ENCODE results near the gene GSTA3. TPM values are rescaled to one million over a fixed set of nuclear protein-coding genes. Genes with fewer than 3 reads are reported as not detected.
"Not testable (repeated sequence)": the region's sequence is repeated elsewhere in the genome, so short reads cannot be mapped to it uniquely, and the experiment has no call there.

Gene GSTA3
- total and polyA plus RNA-seq, 7 donors = not detected

- no peak overlapping the region for H3K27ac ChIP-seq
- DNase-seq = no peak
- H3K4me3 ChIP-seq = no peak overlapping the region
- H3K36me3 ChIP-seq = no peaks in the 10 kb centered on the region
- no peaks in the 10 kb centered on the region for H3K4me1 ChIP-seq
- TF ChIP-seq POLR2A (IDR thresholded peaks at IDR 0.05) (no peak), EP300 (IDR thresholded peaks at IDR 0.05) (no peak), CTCF (IDR thresholded peaks at IDR 0.05) (no peak), POLR2AphosphoS5 (IDR thresholded peaks at IDR 0.05) (no peak)
- H3K27me3 ChIP-seq = no peaks in the 10 kb centered on the region
- H3K9me3 ChIP-seq = no peaks in the 10 kb centered on the region
- intact Hi-C loops (cut with DNase I) = no loop called here
- 5 to 18% methylated on average over 5 of the region's 5 CpGs for WGBS, 2 donors
Observed at GRCh38 chr6:52946306-52946705, 36.8 kb upstream of the GSTA3 start.

GRCh38 chr6:52942821-52943220, 33.3 kb upstream of the GSTA3 start:
- H3K4me1 ChIP-seq; intact Hi-C loops (cut with DNase I); DNase-seq; H3K9me3 ChIP-seq; H3K27me3 ChIP-seq; H3K36me3 ChIP-seq; H3K4me3 ChIP-seq; H3K27ac ChIP-seq: not testable (repeated sequence)
- 92 to 96% methylated on average over 10 of the region's 10 CpGs for WGBS, 2 donors

GRCh38 chr6:52942221-52942620, 32.7 kb upstream of the GSTA3 start:
- no peaks in the 10 kb centered on the region for H3K27me3 ChIP-seq
- H3K27ac ChIP-seq = no peak overlapping the region
- 72 to 80% methylated on average over 4 of the region's 4 CpGs for WGBS, 2 donors
- H3K9me3 ChIP-seq = no peaks in the 10 kb centered on the region
- DNase-seq = no peak
- TF ChIP-seq POLR2A (IDR thresholded peaks at IDR 0.05) (no peak), POLR2AphosphoS5 (IDR thresholded peaks at IDR 0.05) (no peak), EP300 (IDR thresholded peaks at IDR 0.05) (no peak), CTCF (IDR thresholded peaks at IDR 0.05) (no peak)
- H3K4me1 ChIP-seq = no peaks in the 10 kb centered on the region
- intact Hi-C loops (cut with DNase I) = no loop called here
- H3K4me3 ChIP-seq = no peak overlapping the region
- no peaks in the 10 kb centered on the region for H3K36me3 ChIP-seq

GRCh38 chr6:52937908-52938307, 28.4 kb upstream of the GSTA3 start:
- WGBS, 2 donors = 87 to 98% methylated on average over 2 of the region's 2 CpGs
- intact Hi-C loops (cut with DNase I) = no loop called here
- TF ChIP-seq POLR2A (IDR thresholded peaks at IDR 0.05) (no peak), CTCF (IDR thresholded peaks at IDR 0.05) (no peak), EP300 (IDR thresholded peaks at IDR 0.05) (no peak), POLR2AphosphoS5 (IDR thresholded peaks at IDR 0.05) (no peak)
- H3K36me3 ChIP-seq = no peaks in the 10 kb centered on the region
- H3K4me1 ChIP-seq = no peaks in the 10 kb centered on the region
- H3K27me3 ChIP-seq = no peaks in the 10 kb centered on the region
- H3K9me3 ChIP-seq = no peaks in the 10 kb centered on the region
- no peak overlapping the region for H3K4me3 ChIP-seq
- H3K27ac ChIP-seq = no peak overlapping the region
- no peak for DNase-seq

GRCh38 chr6:52933778-52934177, 24.3 kb upstream of the GSTA3 start:
- no peaks in the 10 kb centered on the region for H3K4me1 ChIP-seq
- H3K27ac ChIP-seq = no peak overlapping the region
- H3K36me3 ChIP-seq = no peaks in the 10 kb centered on the region
- H3K4me3 ChIP-seq = no peak overlapping the region
- H3K9me3 ChIP-seq = no peaks in the 10 kb centered on the region
- no peaks in the 10 kb centered on the region for H3K27me3 ChIP-seq
- WGBS, 2 donors = 92 to 93% methylated on average over 2 of the region's 2 CpGs
- DNase-seq = no peak
- TF ChIP-seq EP300 (IDR thresholded peaks at IDR 0.05) (no peak), POLR2A (IDR thresholded peaks at IDR 0.05) (no peak), CTCF (IDR thresholded peaks at IDR 0.05) (no peak)
- intact Hi-C loops (cut with DNase I) = no loop called here

Measured in sigmoid colon (tissue), 7 donors.